Uterus (tissue), 4 donors: Measurements from ENCODE around the gene ZNF740. TPM values are rescaled to one million over a fixed set of nuclear protein-coding genes. Genes with fewer than 3 reads are reported as not detected.
A peak's percentile ranks its signal among the peaks of the same experiment; 100 is the strongest.
"Not testable (repeated sequence)": the region's sequence is repeated elsewhere in the genome, so short reads cannot be mapped to it uniquely, and the experiment has no call there.

Source experiments
- DNase-seq, 2 donors: peaks; one replicate each; pipeline ENCODE4 v3.0.0-alpha.2; 2019 to 2020
- H3K27ac ChIP-seq, 2 donors: fragments of 200-600 bp; sonication (generic); 1 replicate in 1 of 2; 2 replicates in 1 of 2; pipeline ENCODE4 v1.5.1; 2016 to 2018
- H3K27me3 ChIP-seq, 2 donors: fragments of 200-600 bp; sonication (generic); one replicate each; pipeline ENCODE4 v1.5.1; 2018 to 2019; ENCODE audit warnings: control low read depth in 1 of 2
- H3K36me3 ChIP-seq, 2 donors: fragments of 200-600 bp; sonication (generic); one replicate each; pipeline ENCODE4 v1.5.1; 2019; ENCODE audit warnings: control low read depth in 1 of 2
- H3K4me1 ChIP-seq, 2 donors: fragments of 200-600 bp; sonication (generic); one replicate each; pipeline ENCODE4 v1.5.1; 2018 to 2019; ENCODE audit warnings: control low read depth in 1 of 2
- H3K4me3 ChIP-seq, 2 donors: fragments of 200-600 bp; sonication (generic); 1 replicate in 1 of 2; 2 replicates in 1 of 2; pipeline ENCODE4 v1.5.1; 2018 to 2019; ENCODE audit warnings: mild to moderate bottlenecking in 1 of 2
- H3K9me3 ChIP-seq, 2 donors: fragments of 200-600 bp; sonication (generic); one replicate each; pipeline ENCODE4 v1.5.1; 2019; ENCODE audit warnings: control low read depth in 1 of 2
- CTCF ChIP-seq, 4 experiments: fragments of 200-600 bp in 2 of 4; fragments of 450-650 bp in 2 of 4; sonication (generic) in 2 of 4; IDR thresholded peaks; one replicate each; pipeline ENCODE4 v1.5.1; 2016 to 2019; ENCODE audit warnings: antibody characterized with exemption in 4 of 4, mild to moderate bottlenecking in 2 of 4, moderate library complexity in 1 of 4
- POLR2A ChIP-seq, 2 donors: fragments of 450-650 bp; IDR thresholded peaks; one replicate each; pipeline ENCODE4 v1.6.1; 2016; ENCODE audit warnings: antibody characterized with exemption in 2 of 2, mild to moderate bottlenecking in 1 of 2, moderate library complexity in 1 of 2
- intact Hi-C: fragments of 100-400 bp; cut with DNase I; formaldehyde crosslinking; loops from one replicate; pipeline ENCODE4 v1.15.1; 2023; ENCODE audit warnings: low total_unique reads
- total RNA-seq, 4 donors: library from RNA; depleted of rRNA in 3 of 4; stranded (reverse); fragments of >200 nt in 3 of 4; gene quantifications; one replicate each; pipeline versions ENCODE4 v1.1.0 to v1.2.4, GENCODE V29; 2014 to 2023
- donor health status: DM: yes; HTN: yes; CAD: no.

Gene ZNF740
- total RNA-seq, 4 donors from 2014 or later: 7.7 to 55.5 (median 25.9) TPM

DNA sequence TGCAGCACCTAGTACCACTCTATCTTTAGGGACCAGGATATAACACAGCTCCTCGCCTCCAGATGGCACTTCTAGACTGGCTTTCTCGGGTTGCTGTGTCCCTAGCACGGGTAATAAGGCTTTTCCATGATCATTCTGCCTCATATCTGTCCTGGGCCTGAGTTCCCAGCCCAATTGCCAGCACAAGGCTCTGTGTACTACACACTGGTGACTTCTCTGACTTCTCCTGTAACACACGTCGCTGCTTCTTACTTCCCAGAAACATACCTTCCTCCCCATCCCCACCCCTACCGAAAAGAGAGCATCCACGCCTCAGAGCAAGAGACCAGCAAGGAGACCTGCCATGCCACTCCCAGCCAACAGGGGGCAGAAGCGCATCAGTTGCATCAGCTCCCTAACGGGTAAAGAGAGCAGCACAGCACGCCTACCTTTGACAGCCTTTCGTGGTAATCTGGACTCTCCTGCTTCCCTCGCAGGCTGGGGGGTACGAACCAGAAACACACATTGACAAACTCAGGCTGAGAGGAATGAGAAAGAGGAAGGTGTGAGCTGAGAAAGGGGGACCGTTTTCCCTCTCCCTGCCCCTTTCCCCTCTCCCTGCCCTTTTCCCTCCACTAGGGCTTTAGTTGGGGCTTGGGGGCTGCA is 21.2 kb upstream of the ZNF740 start:
- H3K27me3 ChIP-seq: no peaks in the 10 kb centered on the region
- H3K4me3 ChIP-seq: no peak overlapping the region
- peak; percentile 85 to 87 for DNase-seq
- H3K36me3 ChIP-seq: no peaks in the 10 kb centered on the region
- intact Hi-C loops: no loop called here
- H3K27ac ChIP-seq: no peak overlapping the region
- TF ChIP-seq CTCF (IDR thresholded peaks at IDR 0.05) (peak; percentile 90 to 96 (median 94)), POLR2A (IDR thresholded peaks at IDR 0.05) (no peak)
- H3K9me3 ChIP-seq: no peaks in the 10 kb centered on the region
- no peaks in the 10 kb centered on the region for H3K4me1 ChIP-seq

- intact Hi-C loops: no loop called here
- no peaks in the 10 kb centered on the region for H3K4me1 ChIP-seq
- H3K27me3 ChIP-seq: no peaks in the 10 kb centered on the region
- H3K4me3 ChIP-seq: no peak overlapping the region
- H3K36me3 ChIP-seq: no peaks in the 10 kb centered on the region
- H3K9me3 ChIP-seq: no peaks in the 10 kb centered on the region
- TF ChIP-seq CTCF (IDR thresholded peaks at IDR 0.05) (no peak), POLR2A (IDR thresholded peaks at IDR 0.05) (no peak)
- no peak overlapping the region for H3K27ac ChIP-seq
- DNase-seq: no peak
Observed at GRCh38 chr12:53160000-53160399, 20.5 kb upstream of the ZNF740 start.

DNA sequence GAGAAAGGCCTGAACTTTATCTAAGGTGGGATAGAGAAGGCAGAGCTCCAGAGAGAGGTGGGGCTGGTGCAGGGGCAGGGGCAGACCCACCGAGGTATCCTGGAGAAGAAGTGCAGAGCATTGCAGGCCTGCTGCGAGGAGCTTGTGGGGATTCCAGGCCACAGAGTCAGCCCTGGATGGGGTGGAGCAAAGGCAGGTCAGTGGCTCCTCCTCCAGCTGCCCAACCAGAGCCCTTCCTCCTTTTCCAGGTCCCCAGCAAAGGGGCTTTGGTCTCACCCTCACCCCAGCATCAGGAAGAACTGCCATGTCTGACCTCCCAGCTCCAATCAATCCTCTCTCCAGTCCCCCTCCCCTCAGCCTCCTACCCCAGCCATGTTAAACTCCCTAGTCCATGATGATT is 19.8 kb upstream of the ZNF740 start:
- Histone ChIP-seq H3K27ac (no peak overlapping the region), H3K4me1 (no peaks in the 10 kb centered on the region), H3K4me3 (no peak overlapping the region), H3K9me3 (no peaks in the 10 kb centered on the region), H3K36me3 (no peaks in the 10 kb centered on the region), H3K27me3 (no peaks in the 10 kb centered on the region)
- no peak for TF ChIP-seq POLR2A (IDR thresholded peaks at IDR 0.05)
- no peak for TF ChIP-seq CTCF (IDR thresholded peaks at IDR 0.05)
- no peak for DNase-seq
- intact Hi-C loops: no loop called here

GRCh38 chr12:53161119-53161911 is 19.2 kb upstream of the ZNF740 start:
- Histone ChIP-seq H3K9me3 (no peaks in the 10 kb centered on the region), H3K36me3 (no peaks in the 10 kb centered on the region), H3K4me1 (no peaks in the 10 kb centered on the region), H3K27me3 (no peaks in the 10 kb centered on the region), H3K4me3 (no peak overlapping the region), H3K27ac (no peak overlapping the region)
- intact Hi-C loops: no loop called here
- TF ChIP-seq CTCF (IDR thresholded peaks at IDR 0.05) (no peak), POLR2A (IDR thresholded peaks at IDR 0.05) (no peak)
- no peak for DNase-seq

- H3K27ac ChIP-seq, H3K4me1 ChIP-seq, H3K36me3 ChIP-seq, H3K27me3 ChIP-seq, DNase-seq, H3K4me3 ChIP-seq, H3K9me3 ChIP-seq, intact Hi-C loops: not testable (repeated sequence)
Observed at GRCh38 chr12:53163008-53163407, 17.5 kb upstream of the ZNF740 start.
